Activated CD4-positive, alpha-beta T cell treated with anti-CD3 and anti-CD28 coated beads, Interleukin-2, amount 10 ng/mL, durations not matched to agents 7 days and 5 days (primary cell): ENCODE results near the gene ATXN10. TPM values are rescaled to one million over a fixed set of nuclear protein-coding genes. Genes with fewer than 3 reads are reported as not detected.
A peak's percentile ranks its signal among the peaks of the same experiment; 100 is the strongest.

Source experiments
- CTCF ChIA-PET: fragments of 350-600 bp; sonication (Branson Sonifier 250); formaldehyde crosslinking; loops from one replicate; lab custom pipeline; 2021; ENCODE audit warnings: antibody characterized with exemption; lab: Charles Lee
- POLR2A ChIA-PET: fragments of 350-600 bp; sonication (Branson Sonifier 250); formaldehyde crosslinking; loops from one replicate; lab custom pipeline; 2021; ENCODE audit warnings: antibody characterized with exemption; lab: Charles Lee
- DNase-seq: peaks from one replicate; pipeline ENCODE4 v3.0.0-alpha.2; 2020
- H3K27ac Mint-ChIP-seq: one replicate; pipeline ENCODE4 v1.8.0; 2021; ENCODE audit warnings: mild to moderate bottlenecking, moderate library complexity, mixed read lengths
- H3K27me3 Mint-ChIP-seq: one replicate; pipeline ENCODE4 v1.8.0; 2021; ENCODE audit warnings: mixed read lengths
- H3K36me3 Mint-ChIP-seq: one replicate; pipeline ENCODE4 v1.8.0; 2021; ENCODE audit warnings: low read depth, mixed read lengths
- H3K4me1 Mint-ChIP-seq: one replicate; pipeline ENCODE4 v1.8.0; 2021; ENCODE audit warnings: mixed read lengths
- H3K4me3 Mint-ChIP-seq: one replicate; pipeline ENCODE4 v1.8.0; 2021; ENCODE audit warnings: mild to moderate bottlenecking, moderate library complexity, mixed read lengths
- H3K9me3 Mint-ChIP-seq: one replicate; pipeline ENCODE4 v1.8.0; 2021; ENCODE audit warnings: mixed read lengths
- total RNA-seq, 2 experiments: library from RNA; stranded (reverse); gene quantifications; one replicate each; pipeline ENCODE4 v1.2.3, GENCODE V29; 2021

ATXN10 gene
- total RNA-seq, 2 experiments from 2014 or later, result 91.5 to 103 TPM

DNA sequence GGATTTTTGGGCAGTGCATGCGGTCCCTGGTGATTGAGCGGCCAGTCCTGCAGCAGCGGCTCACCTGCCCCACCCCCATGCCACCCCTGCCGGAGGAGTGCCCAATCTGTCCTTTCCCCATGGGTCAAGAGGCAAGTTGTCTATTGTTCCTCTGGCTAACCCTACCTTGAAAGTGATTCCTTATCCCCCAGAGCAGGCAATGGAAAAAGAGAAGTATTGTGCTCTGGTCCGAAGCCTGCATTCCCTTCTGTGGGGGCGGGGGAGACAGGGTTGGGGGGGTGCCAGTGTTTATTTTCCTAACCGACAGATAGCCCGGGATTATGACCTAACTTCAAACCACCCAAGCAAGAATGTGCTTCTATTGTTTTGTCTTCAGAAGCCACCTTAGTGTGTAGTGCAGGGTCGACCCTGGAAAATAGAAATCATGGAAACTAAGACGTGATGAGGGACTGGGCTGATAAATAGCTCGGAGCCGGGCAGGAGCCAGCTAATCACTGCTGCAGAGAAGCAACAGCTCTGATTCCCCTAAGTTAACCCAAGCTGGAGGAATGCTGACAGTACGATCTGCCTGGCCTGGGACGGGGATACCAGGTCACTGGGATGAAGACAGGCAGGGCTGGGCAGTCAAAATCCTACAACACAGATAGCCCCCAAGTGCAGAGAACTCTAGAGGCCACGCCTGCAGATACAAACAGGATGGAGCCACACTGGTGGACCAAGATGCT lies 38.7 kb upstream of the ATXN10 start:
- POLR2A ChIA-PET, result no interaction called here
- H3K9me3 Mint-ChIP-seq, result no peaks in the 10 kb centered on the region
- no peak overlapping the region for H3K4me3 Mint-ChIP-seq
- CTCF ChIA-PET, result interaction anchor here (0.7 kb wide), 1 partner anchor 345 kb away, joined by 4 read pairs; no protein-coding TSS in a partner anchor
- no peaks in the 10 kb centered on the region for H3K36me3 Mint-ChIP-seq
- H3K27ac Mint-ChIP-seq, result no peak overlapping the region
- DNase-seq, result no peak
- no peaks in the 10 kb centered on the region for H3K4me1 Mint-ChIP-seq
- peaks cover 32% of the 10 kb centered on the region for H3K27me3 Mint-ChIP-seq

GRCh38 chr22:45636683-45637082 lies 35.0 kb upstream of the ATXN10 start:
- POLR2A ChIA-PET, result no interaction called here
- peaks cover 45% of the 10 kb centered on the region for H3K27me3 Mint-ChIP-seq

DNA sequence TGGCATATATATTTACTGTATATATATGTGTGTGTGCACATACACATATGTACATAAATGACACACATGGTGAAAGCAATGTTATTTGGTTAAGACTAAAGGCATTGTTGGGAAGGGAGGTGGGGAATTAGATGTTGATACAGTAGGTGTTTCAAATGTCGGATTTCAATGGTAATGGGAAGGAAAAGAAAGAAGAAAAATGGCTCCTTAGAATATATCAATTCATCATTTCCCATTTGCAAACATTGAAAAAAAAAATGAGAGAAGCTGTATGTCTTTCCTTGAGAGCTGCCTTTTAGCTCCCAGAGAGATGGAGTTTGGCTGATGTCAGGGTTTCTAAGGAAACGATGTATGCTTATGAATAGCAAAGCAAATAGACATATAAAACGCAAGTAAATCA lies 33.4 kb upstream of the ATXN10 start:
- ChIA-PET POLR2A (no interaction called here), CTCF (no interaction called here)

More at GRCh38 chr22:45636683-45637082, 35.0 kb upstream of the ATXN10 start:
- Mint-ChIP-seq H3K9me3 (no peaks in the 10 kb centered on the region), H3K36me3 (no peaks in the 10 kb centered on the region), H3K27ac (no peak overlapping the region), H3K4me1 (peaks cover 18% of the 10 kb centered on the region), H3K4me3 (no peak overlapping the region)
- no peak for DNase-seq
- CTCF ChIA-PET, result no interaction called here

GRCh38 chr22:45638834-45639746 lies 32.5 kb upstream of the ATXN10 start:
- Mint-ChIP-seq H3K27me3 (peaks cover 41% of the 10 kb centered on the region), H3K4me1 (peaks cover 26% of the 10 kb centered on the region), H3K27ac (no peak overlapping the region), H3K36me3 (no peaks in the 10 kb centered on the region), H3K4me3 (no peak overlapping the region), H3K9me3 (no peaks in the 10 kb centered on the region)
- POLR2A ChIA-PET, result no interaction called here
- DNase-seq, result no peak
- CTCF ChIA-PET, result no interaction called here

More for the DNA sequence above, 33.4 kb upstream of the ATXN10 start:
- Mint-ChIP-seq H3K27me3 (peaks cover 45% of the 10 kb centered on the region), H3K4me1 (peaks cover 25% of the 10 kb centered on the region), H3K9me3 (no peaks in the 10 kb centered on the region), H3K27ac (no peak overlapping the region), H3K4me3 (no peak overlapping the region), H3K36me3 (no peaks in the 10 kb centered on the region)
- no peak for DNase-seq

- H3K27ac Mint-ChIP-seq, result peak overlapping the region; percentile 81
- CTCF ChIA-PET, result interaction anchor here (0.9 kb wide), 1 partner anchor 224 kb away, joined by 3 read pairs; no protein-coding TSS in a partner anchor
- H3K4me3 Mint-ChIP-seq, result no peak overlapping the region
- H3K36me3 Mint-ChIP-seq, result no peaks in the 10 kb centered on the region
- H3K27me3 Mint-ChIP-seq, result peaks cover 41% of the 10 kb centered on the region
- POLR2A ChIA-PET, result no interaction called here
- no peaks in the 10 kb centered on the region for H3K9me3 Mint-ChIP-seq
- peaks cover 26% of the 10 kb centered on the region for H3K4me1 Mint-ChIP-seq
- DNase-seq, result no peak
Measured at GRCh38 chr22:45639747-45640102, 31.9 kb upstream of the ATXN10 start.

DNA sequence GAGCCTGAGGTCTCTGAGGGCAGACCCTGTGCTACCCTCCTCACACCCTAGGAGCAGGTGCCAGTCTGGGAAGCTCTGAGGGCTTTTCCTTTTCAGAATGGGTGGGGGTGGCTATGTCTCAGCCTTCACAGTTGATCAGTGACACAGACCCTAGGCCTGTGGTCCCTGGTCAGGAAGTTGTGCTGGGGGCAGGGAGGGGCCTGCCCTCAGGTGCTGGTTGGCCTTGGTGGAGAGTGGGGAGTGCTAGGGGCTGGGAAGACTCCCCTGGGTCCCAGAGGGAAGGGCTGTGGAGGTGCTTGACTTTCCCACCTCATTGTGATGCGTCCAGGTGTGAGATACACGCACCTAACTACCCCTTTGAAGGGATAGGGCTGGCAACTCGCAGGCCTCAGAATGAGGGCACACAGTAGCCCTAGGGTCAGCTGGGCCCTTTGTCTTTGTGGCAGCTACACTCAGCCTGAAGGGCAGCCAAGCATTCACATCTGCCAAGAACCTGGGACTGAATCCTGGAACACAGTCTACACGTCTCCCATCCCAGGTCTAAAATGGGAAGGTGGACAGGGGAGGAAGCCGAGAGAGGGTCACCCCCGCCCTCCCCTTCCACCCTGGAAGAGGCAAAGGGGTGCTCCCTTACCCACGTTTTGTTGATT lies 31.2 kb upstream of the ATXN10 start:
- Mint-ChIP-seq H3K27me3 (peaks cover 43% of the 10 kb centered on the region), H3K4me3 (no peak overlapping the region), H3K36me3 (no peaks in the 10 kb centered on the region), H3K9me3 (no peaks in the 10 kb centered on the region), H3K27ac (no peak overlapping the region), H3K4me1 (peaks cover 26% of the 10 kb centered on the region)
- DNase-seq, result no peak
- ChIA-PET CTCF (interaction anchor here (0.9 kb wide), 1 partner anchor 223 kb away, joined by 3 read pairs; no protein-coding TSS in a partner anchor), POLR2A (no interaction called here)

DNA sequence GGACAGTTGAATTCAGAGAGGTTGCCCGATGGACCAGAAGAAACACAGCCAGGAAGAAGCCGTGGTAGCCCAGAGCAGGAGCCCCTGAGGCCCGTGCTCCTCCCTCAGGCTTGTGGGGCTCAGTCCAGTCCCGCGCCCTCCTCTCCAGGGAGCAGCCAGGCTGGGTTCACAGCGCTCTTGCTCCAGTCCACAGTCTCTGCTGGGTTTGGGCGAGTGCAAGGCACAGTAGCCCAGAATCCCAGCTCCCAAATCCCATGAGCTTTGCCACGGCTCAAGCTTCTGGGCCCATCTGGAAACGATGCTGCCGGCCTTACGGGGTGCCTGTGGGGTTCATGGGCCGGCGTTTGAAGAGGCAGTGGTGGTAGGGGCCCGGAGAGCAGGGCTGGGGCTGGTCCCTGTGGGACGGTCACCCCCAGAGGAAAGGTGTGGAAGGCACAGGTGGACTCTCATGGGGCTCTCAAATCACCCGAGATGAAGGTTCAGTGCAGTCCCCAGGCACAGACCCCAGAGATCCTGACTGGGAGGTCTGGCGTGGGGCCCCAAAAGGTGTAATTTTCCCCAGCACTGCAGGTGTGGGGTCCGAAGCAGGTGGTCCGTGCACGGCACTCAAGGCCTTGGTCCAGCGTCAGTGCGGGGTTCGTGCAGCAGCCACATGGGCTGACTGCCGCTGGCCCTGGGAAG lies 30.6 kb upstream of the ATXN10 start:
- Mint-ChIP-seq H3K4me1 (peaks cover 30% of the 10 kb centered on the region), H3K36me3 (no peaks in the 10 kb centered on the region), H3K4me3 (no peak overlapping the region), H3K27ac (no peak overlapping the region), H3K9me3 (no peaks in the 10 kb centered on the region), H3K27me3 (peaks cover 45% of the 10 kb centered on the region)
- ChIA-PET CTCF (interaction anchor here (1.2 kb wide), 1 partner anchor 11 kb away, joined by 3 read pairs; no protein-coding TSS in a partner anchor), POLR2A (no interaction called here)
- no peak for DNase-seq

DNA sequence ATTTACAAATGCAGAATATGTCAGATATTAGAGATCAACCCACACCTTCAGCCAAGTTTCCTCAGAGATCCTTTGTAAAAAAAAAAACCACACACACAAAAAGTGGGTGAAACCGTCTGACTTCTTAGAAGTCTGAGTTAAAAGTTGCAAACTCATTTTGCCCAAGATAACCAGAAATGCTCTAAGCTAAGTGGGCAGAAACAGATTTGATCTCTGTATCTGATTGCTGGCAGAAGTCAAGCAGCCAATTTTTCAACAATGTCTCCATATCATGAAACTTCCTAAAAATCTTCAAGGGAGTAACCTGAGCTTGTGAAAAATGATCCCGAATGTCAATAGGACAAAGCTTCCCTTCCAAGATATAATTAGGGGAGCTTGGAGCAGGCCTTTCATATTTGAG lies 28.6 kb upstream of the ATXN10 start:
- CTCF ChIA-PET, result interaction anchor here (0.8 to 1.0 kb wide), 2 partner anchors 24 to 41 kb away, joined by 3 to 4 read pairs; no protein-coding TSS in a partner anchor
- Mint-ChIP-seq H3K36me3 (no peaks in the 10 kb centered on the region), H3K4me1 (peaks cover 35% of the 10 kb centered on the region), H3K27ac (no peak overlapping the region), H3K27me3 (peaks cover 49% of the 10 kb centered on the region), H3K4me3 (no peak overlapping the region), H3K9me3 (no peaks in the 10 kb centered on the region)
- POLR2A ChIA-PET, result no interaction called here
- no peak for DNase-seq

DNA sequence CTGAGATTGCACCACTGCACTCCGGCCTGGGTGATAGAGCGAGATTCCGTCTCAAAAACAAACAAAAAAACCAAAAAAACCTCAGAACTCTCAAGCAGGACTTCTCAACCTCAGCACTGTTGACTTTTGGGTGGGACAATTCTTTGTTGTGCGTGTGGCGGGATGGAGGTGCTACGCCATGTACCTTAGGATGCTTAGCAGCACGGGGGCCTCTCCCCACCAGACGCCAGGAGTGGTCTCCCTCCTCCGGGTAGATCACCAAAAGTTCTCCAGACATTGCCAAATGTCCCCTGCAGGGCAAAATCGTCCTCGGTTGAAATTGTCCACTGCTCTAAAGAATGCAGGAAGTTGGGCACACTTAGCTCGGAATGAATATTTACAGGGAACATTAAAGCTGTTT lies 26.9 kb upstream of the ATXN10 start:
- H3K4me1 Mint-ChIP-seq, result peaks cover 30% of the 10 kb centered on the region
- CTCF ChIA-PET, result interaction anchor here (0.6 to 1.5 kb wide), 7 partner anchors 17 to 362 kb away, joined by 3 to 5 read pairs (median 4); no protein-coding TSS in a partner anchor
- H3K27me3 Mint-ChIP-seq, result peaks cover 39% of the 10 kb centered on the region
- no peaks in the 10 kb centered on the region for H3K9me3 Mint-ChIP-seq
- no peak overlapping the region for H3K4me3 Mint-ChIP-seq
- DNase-seq, result no peak
- no peaks in the 10 kb centered on the region for H3K36me3 Mint-ChIP-seq
- no peak overlapping the region for H3K27ac Mint-ChIP-seq
- POLR2A ChIA-PET, result no interaction called here

DNA sequence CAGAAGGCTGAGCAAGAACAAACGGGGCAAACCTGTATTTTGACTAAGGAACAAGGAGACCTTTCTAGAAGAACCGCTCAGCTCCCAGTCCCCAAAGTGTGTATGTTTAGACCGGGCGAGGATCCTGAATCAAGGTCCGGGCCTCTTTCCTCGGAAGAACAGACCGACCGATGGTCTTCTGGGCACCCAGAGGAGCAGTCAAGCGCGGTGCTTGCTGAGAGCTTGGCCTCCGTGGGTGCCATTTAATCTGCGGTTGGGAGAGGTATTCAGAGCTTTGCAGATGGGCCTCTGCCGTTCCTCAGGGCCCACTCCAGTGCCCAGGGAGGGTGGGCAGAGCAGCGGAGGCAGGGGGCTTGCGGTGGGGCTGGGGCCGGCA lies 26.5 kb upstream of the ATXN10 start:
- H3K4me3 Mint-ChIP-seq, result no peak overlapping the region
- peaks cover 26% of the 10 kb centered on the region for H3K4me1 Mint-ChIP-seq
- no peak for DNase-seq
- no peaks in the 10 kb centered on the region for H3K36me3 Mint-ChIP-seq
- peaks cover 35% of the 10 kb centered on the region for H3K27me3 Mint-ChIP-seq
- no peaks in the 10 kb centered on the region for H3K9me3 Mint-ChIP-seq
- ChIA-PET POLR2A (no interaction called here), CTCF (interaction anchor here (0.9 to 1.5 kb wide), 5 partner anchors 18 to 361 kb away, joined by 3 to 5 read pairs (median 3); no protein-coding TSS in a partner anchor)
- no peak overlapping the region for H3K27ac Mint-ChIP-seq

DNA sequence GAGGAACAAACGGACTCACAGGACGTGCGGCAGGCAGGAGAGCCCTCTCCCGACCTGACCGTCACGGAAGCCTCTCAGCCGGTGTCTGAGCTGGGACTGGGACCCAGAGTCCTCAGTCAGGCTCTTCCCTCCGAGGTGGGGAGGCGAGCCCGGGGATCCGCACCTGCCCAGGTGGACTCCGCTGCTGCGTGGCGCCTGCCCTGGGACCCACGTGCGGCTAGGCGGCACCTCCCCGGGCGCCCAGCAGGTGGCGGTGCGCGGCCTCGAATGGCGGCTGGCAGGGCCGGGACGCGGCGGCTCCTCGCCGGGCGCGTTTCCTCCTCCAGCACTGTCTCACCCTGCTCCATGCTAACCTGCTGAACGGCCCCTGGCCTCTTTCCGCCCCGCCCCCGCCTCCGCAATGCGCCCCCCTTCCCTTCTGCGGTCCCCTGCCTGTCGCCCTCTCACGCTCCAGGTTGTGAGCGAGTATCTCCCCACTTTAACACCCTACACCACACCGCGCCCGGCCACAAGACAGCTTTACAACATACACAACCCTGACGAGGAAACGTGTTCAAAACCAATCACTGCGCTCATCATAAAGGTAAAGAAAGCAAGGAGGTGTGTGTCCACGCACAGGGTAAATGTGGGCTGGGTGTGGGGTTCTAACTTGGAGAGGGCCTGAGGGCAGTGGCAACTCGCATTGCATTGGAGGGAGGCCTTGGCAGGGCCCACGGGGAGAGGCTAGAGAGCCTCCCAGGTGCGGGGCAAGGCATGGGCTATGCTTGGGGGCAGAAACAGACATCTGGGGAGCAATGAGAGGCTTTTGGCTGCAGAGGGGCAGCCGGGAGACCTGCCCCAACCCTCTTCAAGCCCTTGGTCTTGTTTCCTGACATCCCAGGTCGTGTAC lies 25.9 kb upstream of the ATXN10 start:
- Mint-ChIP-seq H3K4me1 (peaks cover 23% of the 10 kb centered on the region), H3K27me3 (peaks cover 33% of the 10 kb centered on the region), H3K9me3 (no peaks in the 10 kb centered on the region), H3K4me3 (no peak overlapping the region), H3K36me3 (no peaks in the 10 kb centered on the region), H3K27ac (no peak overlapping the region)
- POLR2A ChIA-PET, result no interaction called here
- CTCF ChIA-PET, result interaction anchor here (0.5 to 1.5 kb wide), 7 partner anchors 11 to 368 kb away, joined by 3 to 5 read pairs (median 3); no protein-coding TSS in a partner anchor
- peak; percentile 73 for DNase-seq
